Activated T-cell treated with anti-CD3 and anti-CD28 coated beads, Interleukin-2, amount 50 U/mL, for 4 hours (primary cell): ENCODE measurements around the gene RXRG. TPM values are rescaled to one million over a fixed set of nuclear protein-coding genes. Genes with fewer than 3 reads are reported as not detected.
A peak's percentile ranks its signal among the peaks of the same experiment; 100 is the strongest.

Experiments used
- ATAC-seq, 2 donors: fragments of 200-7000 bp; cut with Tn5 transposase; one replicate each; pipeline ENCODE4 v1.10.0; 2021
- DNase-seq: peaks from one replicate; pipeline ENCODE4 v3.0.0-alpha.2; 2020
- H3K27me3 Mint-ChIP-seq: one replicate; pipeline ENCODE4 v1.8.0; 2021; ENCODE audit warnings: low read depth, mixed read lengths
- H3K36me3 Mint-ChIP-seq: one replicate; pipeline ENCODE4 v1.8.0; 2022; ENCODE audit warnings: mixed read lengths; ENCODE audit not compliant: insufficient read depth
- H3K4me1 Mint-ChIP-seq: one replicate; pipeline ENCODE4 v1.8.0; 2021; ENCODE audit warnings: low read depth, mixed read lengths
- H3K4me3 Mint-ChIP-seq: one replicate; pipeline ENCODE4 v1.8.0; 2021; ENCODE audit warnings: mild to moderate bottlenecking, moderate library complexity, mixed read lengths
- H3K9me3 Mint-ChIP-seq: one replicate; pipeline ENCODE4 v1.8.0; 2021; ENCODE audit warnings: mixed read lengths
- total RNA-seq, 3 donors: library from RNA; stranded (reverse); gene quantifications; one replicate each; pipeline ENCODE4 v1.2.1, GENCODE V29; 2021

Gene RXRG
- total RNA-seq, 3 donors from 2014 or later: not detected

- DNase-seq: no peak
- H3K4me1 Mint-ChIP-seq: no peaks in the 10 kb centered on the region
- H3K27me3 Mint-ChIP-seq: peaks cover 38% of the 10 kb centered on the region
- ATAC-seq: no peak
- H3K9me3 Mint-ChIP-seq: no peaks in the 10 kb centered on the region
- H3K36me3 Mint-ChIP-seq: no peaks in the 10 kb centered on the region
- no peak overlapping the region for H3K4me3 Mint-ChIP-seq
Observed at GRCh38 chr1:165439330-165439729, 5.6 kb downstream of the RXRG start.

- no peaks in the 10 kb centered on the region for H3K4me1 Mint-ChIP-seq
- H3K36me3 Mint-ChIP-seq: no peaks in the 10 kb centered on the region
- H3K27me3 Mint-ChIP-seq: peaks cover 23% of the 10 kb centered on the region
Observed at GRCh38 chr1:165436994-165437393, 7.9 kb downstream of the RXRG start.

DNA sequence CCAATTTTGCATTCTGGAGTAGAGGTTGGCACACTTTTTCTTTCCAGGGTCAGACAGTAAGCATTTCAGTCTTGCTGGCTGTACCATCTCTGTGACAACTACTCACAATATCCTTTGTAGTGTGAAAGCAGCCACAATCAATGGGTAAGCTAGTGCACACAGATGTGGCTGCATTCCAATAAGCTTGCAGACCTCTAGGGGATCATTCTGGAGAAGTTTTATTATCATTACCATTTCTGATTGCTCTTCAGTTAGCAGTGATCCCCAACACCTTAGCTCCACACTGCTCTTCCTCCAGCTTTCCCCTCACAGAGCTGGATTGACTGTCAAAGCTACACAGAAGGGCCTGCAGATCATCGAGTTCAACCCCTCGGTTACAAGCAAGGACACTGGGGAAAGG, 9.1 kb downstream of the RXRG start:
- Mint-ChIP-seq H3K36me3 (no peaks in the 10 kb centered on the region), H3K9me3 (no peaks in the 10 kb centered on the region)
- ATAC-seq: no peak

More at GRCh38 chr1:165436994-165437393, 7.9 kb downstream of the RXRG start:
- DNase-seq (no peak), ATAC-seq (no peak)
- H3K4me3 Mint-ChIP-seq: no peak overlapping the region
- H3K9me3 Mint-ChIP-seq: no peaks in the 10 kb centered on the region

DNA sequence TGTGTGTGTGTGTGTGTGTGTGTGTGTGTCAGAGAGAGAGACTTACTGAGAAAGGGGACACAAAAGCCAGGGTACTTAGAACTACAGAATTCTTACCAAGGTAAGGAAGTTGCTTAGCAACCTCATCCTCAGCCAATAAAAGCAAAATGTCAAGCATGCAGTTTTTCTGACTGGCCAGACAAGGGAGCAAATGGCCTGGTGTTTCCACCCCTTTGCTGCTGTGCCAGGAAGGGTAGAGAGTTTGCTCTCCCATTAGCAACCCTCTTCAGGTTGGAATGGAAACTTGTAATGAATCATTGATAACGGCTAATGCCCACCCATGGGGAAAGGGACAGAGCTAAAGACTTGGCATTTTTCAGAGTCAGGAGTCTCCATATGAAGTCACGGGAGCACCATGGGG, 10.6 kb downstream of the RXRG start:
- no peaks in the 10 kb centered on the region for H3K36me3 Mint-ChIP-seq
- H3K4me1 Mint-ChIP-seq: no peaks in the 10 kb centered on the region
- DNase-seq (no peak), ATAC-seq (no peak)
- H3K27me3 Mint-ChIP-seq: peaks cover 10% of the 10 kb centered on the region
- H3K9me3 Mint-ChIP-seq: no peaks in the 10 kb centered on the region
- H3K4me3 Mint-ChIP-seq: no peak overlapping the region

More for the DNA sequence above, 9.1 kb downstream of the RXRG start:
- peaks cover 15% of the 10 kb centered on the region for H3K27me3 Mint-ChIP-seq
- no peak for DNase-seq
- no peak overlapping the region for H3K4me3 Mint-ChIP-seq
- no peaks in the 10 kb centered on the region for H3K4me1 Mint-ChIP-seq

DNA sequence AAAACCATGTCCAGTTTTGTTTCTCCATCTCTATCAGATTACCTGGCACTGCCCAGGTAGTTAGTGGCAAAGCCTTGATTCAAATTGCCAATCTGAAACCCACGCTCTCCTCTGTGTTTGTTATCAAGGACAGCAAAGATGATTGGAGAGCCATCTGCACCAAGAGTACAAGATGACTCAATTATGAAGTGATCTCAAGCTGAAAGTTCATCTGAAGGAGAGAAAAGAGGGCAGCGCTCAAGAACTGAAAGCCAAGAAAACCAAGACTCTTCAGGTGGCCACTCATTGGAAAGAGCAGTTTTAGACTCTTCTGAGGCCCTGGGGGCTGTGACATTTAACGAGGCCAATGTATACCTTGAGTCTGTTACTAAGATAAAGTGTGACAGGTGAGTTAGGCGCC, 13.8 kb downstream of the RXRG start:
- no peak for DNase-seq
- H3K4me1 Mint-ChIP-seq: no peaks in the 10 kb centered on the region
- no peak overlapping the region for H3K4me3 Mint-ChIP-seq
- H3K27me3 Mint-ChIP-seq: no peaks in the 10 kb centered on the region
- ATAC-seq: no peak
- H3K9me3 Mint-ChIP-seq: no peaks in the 10 kb centered on the region
- no peaks in the 10 kb centered on the region for H3K36me3 Mint-ChIP-seq

DNA sequence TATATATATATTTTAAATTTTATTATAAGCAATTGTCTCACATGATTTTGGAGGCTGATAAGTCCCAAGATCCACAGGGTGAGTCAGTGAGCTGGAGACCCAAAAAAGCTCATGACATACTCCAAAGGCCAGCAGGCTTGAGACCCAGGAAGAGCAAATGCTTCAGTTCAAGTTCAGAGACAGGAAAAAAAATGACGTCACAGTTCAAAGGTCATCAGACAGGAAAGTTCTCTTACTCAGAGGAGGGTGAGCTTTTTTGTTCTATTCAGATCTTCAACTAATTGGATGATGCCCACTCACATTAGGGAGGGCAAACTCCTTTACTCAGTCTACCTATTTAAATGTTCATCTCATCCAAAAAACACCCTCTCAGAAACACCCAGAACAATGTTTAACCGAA, 18.2 kb downstream of the RXRG start:
- H3K36me3 Mint-ChIP-seq: no peaks in the 10 kb centered on the region
- ATAC-seq: no peak
- H3K9me3 Mint-ChIP-seq: no peaks in the 10 kb centered on the region
- H3K4me3 Mint-ChIP-seq: no peak overlapping the region
- no peak for DNase-seq
- H3K4me1 Mint-ChIP-seq: peaks cover 26% of the 10 kb centered on the region
- no peaks in the 10 kb centered on the region for H3K27me3 Mint-ChIP-seq

DNA sequence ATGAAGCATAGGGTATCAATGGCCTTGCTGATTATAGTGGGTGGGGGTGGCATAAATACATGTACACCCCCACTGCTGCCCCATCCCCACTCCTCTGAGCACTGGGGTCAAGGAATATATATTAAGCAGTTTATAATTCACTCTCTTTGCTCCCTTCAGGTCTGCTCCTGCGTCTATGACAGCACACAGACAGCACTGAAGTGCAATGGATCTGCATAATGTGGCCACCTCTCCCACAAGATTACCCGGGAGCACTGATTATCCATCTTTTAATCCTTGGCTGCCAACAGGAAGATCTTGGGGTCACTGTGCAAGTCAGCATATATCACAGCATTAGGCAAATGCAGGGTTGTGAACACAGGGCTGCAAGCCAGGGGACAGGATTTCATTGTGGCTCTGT, 19.3 kb downstream of the RXRG start:
- ATAC-seq (no peak), DNase-seq (no peak)
- H3K36me3 Mint-ChIP-seq: no peaks in the 10 kb centered on the region
- H3K4me1 Mint-ChIP-seq: peaks cover 26% of the 10 kb centered on the region
- no peaks in the 10 kb centered on the region for H3K9me3 Mint-ChIP-seq
- no peaks in the 10 kb centered on the region for H3K27me3 Mint-ChIP-seq
- no peak overlapping the region for H3K4me3 Mint-ChIP-seq

- peak; percentile 72 to 83 for ATAC-seq
- no peak for DNase-seq
- H3K9me3 Mint-ChIP-seq: no peaks in the 10 kb centered on the region
- no peaks in the 10 kb centered on the region for H3K36me3 Mint-ChIP-seq
- H3K27me3 Mint-ChIP-seq: no peaks in the 10 kb centered on the region
- peak overlapping the region; percentile 69 for H3K4me3 Mint-ChIP-seq
- peaks cover 26% of the 10 kb centered on the region for H3K4me1 Mint-ChIP-seq
Observed at GRCh38 chr1:165424454-165425216, 20.3 kb downstream of the RXRG start.

DNA sequence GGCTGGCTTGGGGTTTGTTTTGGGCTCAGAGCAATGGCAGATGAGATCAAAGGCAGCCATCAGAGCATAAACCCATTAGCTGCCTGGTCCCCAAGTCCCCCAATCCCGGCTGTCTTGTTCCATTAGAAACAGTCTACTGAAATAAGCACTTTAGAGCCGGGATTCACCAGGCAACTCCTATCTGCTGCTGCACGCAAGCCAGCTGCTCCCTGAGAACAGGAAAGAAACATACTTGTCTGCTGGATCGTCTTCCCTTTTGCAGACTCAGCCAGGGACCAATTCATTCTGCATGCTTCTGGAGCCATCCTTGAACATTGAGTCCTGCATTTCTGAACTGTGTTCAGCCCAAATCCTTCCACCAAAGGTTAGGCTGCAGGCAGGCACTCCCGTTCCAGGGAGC, 21.8 kb downstream of the RXRG start:
- ATAC-seq (no peak), DNase-seq (no peak)
- H3K4me3 Mint-ChIP-seq: no peak overlapping the region
- peaks cover 26% of the 10 kb centered on the region for H3K4me1 Mint-ChIP-seq
- no peaks in the 10 kb centered on the region for H3K36me3 Mint-ChIP-seq
- no peaks in the 10 kb centered on the region for H3K27me3 Mint-ChIP-seq
- no peaks in the 10 kb centered on the region for H3K9me3 Mint-ChIP-seq

GRCh38 chr1:165420655-165421054, 24.3 kb downstream of the RXRG start:
- no peaks in the 10 kb centered on the region for H3K36me3 Mint-ChIP-seq
- no peaks in the 10 kb centered on the region for H3K9me3 Mint-ChIP-seq
- no peak for DNase-seq
- ATAC-seq: no peak
- peaks cover 4% of the 10 kb centered on the region for H3K27me3 Mint-ChIP-seq
- no peak overlapping the region for H3K4me3 Mint-ChIP-seq
- peaks cover 23% of the 10 kb centered on the region for H3K4me1 Mint-ChIP-seq

GRCh38 chr1:165419839-165420238, 25.1 kb downstream of the RXRG start:
- H3K4me3 Mint-ChIP-seq: no peak overlapping the region
- ATAC-seq (no peak), DNase-seq (no peak)
- no peaks in the 10 kb centered on the region for H3K9me3 Mint-ChIP-seq
- H3K4me1 Mint-ChIP-seq: peaks cover 15% of the 10 kb centered on the region
- no peaks in the 10 kb centered on the region for H3K36me3 Mint-ChIP-seq
- peaks cover 10% of the 10 kb centered on the region for H3K27me3 Mint-ChIP-seq

DNA sequence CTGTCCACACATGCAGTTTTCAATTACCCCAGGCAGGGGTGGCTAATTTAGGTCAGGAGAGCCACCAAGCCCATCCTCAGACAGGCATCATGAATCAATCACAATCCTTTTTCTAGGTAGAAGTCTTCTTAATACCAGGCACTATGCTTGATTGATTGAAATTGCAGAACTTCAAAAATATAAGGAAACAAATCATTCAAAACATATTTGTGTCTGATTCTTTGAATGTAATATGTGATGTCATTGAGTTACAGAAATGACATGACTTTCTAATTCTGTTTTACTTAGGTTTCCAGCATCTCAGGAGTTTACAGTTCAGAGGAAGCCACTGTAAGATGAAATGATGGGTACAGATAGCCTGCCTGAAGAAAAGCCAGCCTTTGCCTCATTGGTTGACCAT, 26.7 kb downstream of the RXRG start:
- DNase-seq: no peak
- no peaks in the 10 kb centered on the region for H3K36me3 Mint-ChIP-seq
- no peak for ATAC-seq
- H3K4me1 Mint-ChIP-seq: peaks cover 2% of the 10 kb centered on the region
- no peak overlapping the region for H3K4me3 Mint-ChIP-seq
- peaks cover 18% of the 10 kb centered on the region for H3K27me3 Mint-ChIP-seq
- H3K9me3 Mint-ChIP-seq: no peaks in the 10 kb centered on the region

- peaks cover 18% of the 10 kb centered on the region for H3K27me3 Mint-ChIP-seq
- H3K36me3 Mint-ChIP-seq: no peaks in the 10 kb centered on the region
- ATAC-seq (no peak), DNase-seq (no peak)
- H3K9me3 Mint-ChIP-seq: no peaks in the 10 kb centered on the region
- H3K4me1 Mint-ChIP-seq: no peaks in the 10 kb centered on the region
- H3K4me3 Mint-ChIP-seq: no peak overlapping the region
Observed at GRCh38 chr1:165416876-165417275, 28.1 kb downstream of the RXRG start.

DNA sequence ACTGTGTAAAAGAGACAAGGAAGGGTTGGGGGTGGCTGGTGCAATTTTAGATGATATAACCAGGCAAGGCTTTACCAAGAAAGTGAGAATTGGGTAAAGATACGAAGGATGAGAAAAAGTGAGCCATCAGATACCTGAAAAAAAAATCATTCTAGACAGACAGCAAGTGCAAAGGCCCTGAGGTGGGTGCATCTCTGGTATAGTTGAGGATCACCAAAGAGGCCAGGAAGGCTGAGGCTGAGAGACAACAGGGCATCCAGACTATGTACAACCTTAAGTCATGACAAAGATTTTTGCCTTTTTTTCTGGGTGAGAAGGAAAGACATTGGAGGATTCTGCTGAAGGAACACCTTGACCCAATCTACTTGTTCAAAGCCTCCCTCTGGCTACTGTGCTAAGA, 29.9 kb downstream of the RXRG start:
- no peaks in the 10 kb centered on the region for H3K36me3 Mint-ChIP-seq
- no peak overlapping the region for H3K4me3 Mint-ChIP-seq
- no peak for DNase-seq
- no peaks in the 10 kb centered on the region for H3K9me3 Mint-ChIP-seq
- ATAC-seq: no peak
- H3K27me3 Mint-ChIP-seq: peaks cover 18% of the 10 kb centered on the region
- no peaks in the 10 kb centered on the region for H3K4me1 Mint-ChIP-seq

- Mint-ChIP-seq H3K4me3 (no peak overlapping the region), H3K27me3 (peaks cover 23% of the 10 kb centered on the region), H3K36me3 (no peaks in the 10 kb centered on the region), H3K9me3 (no peaks in the 10 kb centered on the region), H3K4me1 (no peaks in the 10 kb centered on the region)
- DNase-seq (no peak), ATAC-seq (no peak)
Observed at GRCh38 chr1:165414620-165415019, 30.3 kb downstream of the RXRG start.
